ENCODE measurements around the gene TMEM198.
A peak's percentile ranks its signal among the peaks of the same experiment; 100 is the strongest.

TMEM198 gene

DNA sequence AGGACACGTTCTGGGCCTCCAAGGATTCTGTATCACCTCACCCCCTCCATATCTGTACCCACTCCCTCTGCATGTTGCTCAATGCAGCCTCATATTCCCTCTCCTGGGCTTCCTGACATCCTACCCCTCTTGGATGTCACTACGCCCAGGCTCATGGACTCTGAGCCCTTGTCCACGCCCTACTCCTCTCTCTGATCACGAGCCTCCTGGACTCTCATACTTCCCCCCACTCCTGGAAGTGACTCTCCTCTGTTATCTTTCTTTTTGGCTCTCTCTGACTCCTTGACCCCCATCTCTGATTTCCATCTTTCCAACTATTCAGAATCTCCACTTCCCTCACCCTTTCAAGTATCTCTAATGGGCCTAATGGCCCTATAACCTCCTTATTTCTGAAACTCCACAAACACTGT is 2.1 kb downstream of the TMEM198 start:
- DNase-seq = no peak

DNA sequence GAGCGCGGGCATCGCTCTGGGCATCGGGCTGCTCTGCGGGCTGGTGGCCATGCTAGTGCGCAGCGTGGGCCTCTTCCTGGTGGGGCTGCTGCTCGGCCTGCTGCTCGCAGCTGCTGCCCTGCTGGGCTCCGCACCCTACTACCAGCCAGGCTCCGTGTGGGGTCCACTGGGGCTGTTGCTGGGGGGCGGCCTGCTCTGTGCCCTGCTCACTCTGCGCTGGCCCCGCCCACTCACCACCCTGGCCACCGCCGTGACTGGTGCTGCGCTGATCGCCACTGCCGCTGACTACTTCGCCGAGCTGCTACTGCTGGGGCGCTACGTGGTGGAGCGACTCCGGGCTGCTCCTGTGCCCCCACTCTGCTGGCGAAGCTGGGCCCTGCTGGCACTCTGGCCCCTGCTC is 3.8 kb downstream of the TMEM198 start:
- no peak for DNase-seq

DNA sequence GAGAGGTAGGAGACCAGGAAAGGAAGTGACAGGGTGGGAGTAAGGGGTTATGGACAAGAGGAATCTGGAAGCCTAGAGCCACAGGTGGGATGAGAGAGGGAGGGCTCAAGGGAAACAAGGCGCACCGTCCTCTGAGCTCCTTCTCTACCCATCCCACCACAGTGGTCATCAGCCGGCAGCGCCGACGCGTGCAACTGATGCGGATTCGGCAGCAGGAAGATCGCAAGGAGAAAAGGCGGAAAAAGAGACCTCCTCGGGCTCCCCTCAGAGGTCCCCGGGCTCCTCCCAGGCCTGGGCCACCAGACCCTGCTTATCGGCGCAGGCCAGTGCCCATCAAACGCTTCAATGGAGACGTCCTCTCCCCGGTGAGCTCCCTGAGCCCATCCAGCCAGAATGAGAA is 5.2 kb downstream of the TMEM198 start:
- DNase-seq = no peak

DNA sequence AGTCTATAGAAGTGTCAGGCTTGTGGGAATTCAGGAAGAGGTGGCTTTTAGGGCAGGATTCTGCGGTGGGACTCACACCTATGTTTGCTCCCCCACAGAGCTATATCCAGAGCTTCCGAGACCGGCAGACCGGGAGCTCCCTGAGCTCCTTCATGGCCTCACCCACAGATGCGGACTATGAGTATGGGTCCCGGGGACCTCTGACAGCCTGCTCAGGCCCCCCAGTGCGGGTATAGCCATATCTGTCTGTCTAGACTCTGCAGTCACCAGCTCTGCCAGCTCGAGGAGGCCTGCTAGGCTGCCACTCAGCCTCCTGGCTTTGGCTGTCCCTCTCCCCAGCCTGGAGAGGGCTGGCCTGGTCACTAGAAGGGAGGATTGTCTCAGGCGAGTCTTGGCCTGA is 5.8 kb downstream of the TMEM198 start:
- DNase-seq = no peak

DNA sequence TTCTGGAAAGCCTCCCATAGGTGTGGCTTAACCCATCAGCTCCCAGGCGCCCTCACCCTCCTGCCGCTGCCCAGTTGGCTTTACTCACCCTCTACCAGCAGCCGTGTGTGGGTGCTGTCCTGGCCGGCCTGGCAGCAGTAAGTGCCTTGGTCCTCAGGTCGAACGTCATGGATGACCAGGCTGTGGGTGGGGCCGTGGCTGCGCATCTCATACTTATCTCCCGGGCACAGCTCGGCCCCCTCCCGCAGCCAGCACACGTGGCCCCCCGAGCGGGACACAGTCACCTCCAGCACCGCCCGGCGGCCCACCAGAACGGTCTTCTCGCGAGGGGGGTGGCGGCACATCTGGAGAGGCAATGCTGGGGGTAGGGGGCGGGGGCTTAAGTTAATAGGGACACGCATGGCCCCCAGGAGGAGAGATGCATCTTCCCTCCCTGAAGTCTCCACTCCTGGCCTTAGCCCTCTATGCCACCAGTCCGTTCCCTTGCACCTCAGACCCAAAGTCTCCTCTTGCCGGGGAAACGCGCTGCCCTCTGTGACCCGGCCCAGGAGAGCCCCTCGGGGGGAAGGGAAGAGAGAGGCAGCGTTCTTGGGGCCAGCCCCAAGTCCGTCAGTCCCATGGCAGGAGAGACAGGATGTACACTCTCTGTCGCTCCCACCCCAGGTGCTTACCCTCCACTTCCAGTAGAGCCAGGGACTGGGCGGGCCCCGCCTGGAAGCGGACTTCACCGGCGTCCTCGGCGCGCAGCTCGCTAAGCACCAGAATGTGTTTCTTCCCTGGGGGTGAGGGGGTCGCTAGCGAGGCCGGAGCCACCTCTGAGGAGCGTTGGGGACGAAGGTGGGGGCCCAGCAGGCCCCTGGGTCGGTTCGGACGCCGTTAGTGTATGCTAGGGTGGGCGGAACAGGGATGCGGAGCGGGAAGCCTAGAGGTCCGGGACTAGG is 7.9 kb downstream of the TMEM198 start:
- DNase-seq = no peak

DNA sequence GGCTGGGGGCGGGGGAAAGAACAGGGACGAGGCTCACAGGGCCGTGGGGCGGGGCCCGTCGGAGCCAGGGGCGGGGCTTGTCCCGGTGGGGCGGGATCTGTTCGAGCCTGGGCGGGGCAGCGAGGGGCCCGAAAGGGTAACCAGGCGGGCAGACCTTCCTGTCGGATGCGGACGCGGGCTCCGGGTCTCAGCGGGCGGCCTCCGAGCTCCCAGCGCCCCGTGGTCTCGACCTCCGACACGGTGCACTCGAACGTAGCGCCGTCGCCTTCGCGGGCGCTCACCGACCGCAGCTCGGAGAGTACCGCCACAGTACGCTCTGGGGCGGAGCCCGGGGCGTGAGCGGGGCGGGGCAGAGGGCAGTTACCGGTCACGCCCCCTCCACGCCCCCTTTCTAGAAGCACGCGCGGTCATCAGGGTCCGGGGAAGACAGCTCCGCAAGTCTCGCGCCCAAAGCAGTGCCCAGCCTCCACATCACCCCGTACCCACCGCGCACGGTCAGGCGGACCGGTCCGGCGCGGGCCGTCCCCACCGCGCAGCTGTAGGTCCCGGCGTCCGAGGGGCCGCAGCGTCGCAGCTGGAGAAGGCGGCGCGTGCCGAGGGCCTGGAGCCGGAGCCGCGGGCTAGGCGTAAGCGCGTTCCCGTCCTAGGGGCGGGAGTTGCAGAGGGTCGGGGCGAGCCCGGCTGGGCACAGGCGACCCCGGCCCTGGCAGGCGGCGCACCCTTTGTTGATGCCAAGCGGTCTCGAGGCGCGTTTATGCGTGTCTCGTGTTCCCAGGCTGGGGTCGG is 8.7 kb downstream of the TMEM198 start:
- peak; percentile 32 for DNase-seq

DNA sequence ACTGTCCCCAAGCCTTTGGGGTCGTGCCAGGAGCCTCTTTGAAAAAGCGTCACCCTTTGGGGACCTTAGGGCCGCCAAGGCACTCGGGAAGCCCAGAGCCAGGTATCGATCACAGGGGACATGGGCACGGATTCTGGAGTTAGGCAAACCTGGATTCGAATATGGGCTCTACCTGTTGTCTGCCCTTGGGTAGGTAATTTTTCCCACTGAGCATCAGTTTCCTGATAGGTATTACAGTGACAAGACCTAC is 9.3 kb downstream of the TMEM198 start:
- DNase-seq = no peak

DNA sequence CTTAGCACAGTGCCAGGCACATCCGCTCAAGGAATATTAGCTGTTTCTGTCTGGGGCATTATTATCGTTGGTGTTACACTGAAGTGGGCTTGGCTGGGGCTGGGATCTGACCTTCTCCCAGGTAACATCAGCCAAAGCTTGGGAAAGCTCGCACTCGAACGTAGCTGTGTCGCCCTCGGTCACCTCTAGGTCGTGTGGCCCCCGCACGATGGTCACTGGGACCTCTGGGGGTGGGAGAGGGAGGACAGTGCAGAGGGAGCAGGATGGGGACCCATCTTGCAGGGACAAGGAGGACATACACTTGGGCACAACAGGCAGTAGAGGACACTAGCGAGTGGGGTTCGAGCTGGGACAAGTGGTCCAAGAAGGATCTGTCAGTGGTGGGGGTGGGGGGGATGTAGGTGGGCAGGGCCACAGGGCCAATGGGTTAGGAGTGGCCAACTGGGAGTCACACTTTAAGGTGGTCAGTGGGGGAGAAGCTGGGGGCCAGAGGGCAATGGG is 9.7 kb downstream of the TMEM198 start:
- DNase-seq = no peak

DNA sequence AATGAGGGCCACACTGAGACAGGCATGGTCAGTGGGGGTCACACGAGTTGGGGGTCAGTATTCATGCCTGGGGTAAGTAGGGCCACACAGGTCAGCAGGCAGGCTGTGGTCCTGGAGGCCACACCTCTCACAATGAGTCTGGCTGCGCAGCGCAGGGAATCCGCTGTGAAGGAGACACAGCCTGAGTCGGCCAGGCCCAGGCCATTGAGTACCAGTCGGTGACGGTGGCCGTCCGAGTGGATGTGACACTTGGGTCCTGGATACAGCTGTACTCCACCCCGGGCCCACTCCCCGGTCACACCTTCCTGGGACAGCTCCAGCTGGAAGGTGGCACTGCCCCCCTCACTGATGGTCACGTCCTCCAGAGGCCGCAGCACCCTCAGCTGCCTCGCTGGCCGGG is 10.5 kb downstream of the TMEM198 start:
- no peak for DNase-seq

DNA sequence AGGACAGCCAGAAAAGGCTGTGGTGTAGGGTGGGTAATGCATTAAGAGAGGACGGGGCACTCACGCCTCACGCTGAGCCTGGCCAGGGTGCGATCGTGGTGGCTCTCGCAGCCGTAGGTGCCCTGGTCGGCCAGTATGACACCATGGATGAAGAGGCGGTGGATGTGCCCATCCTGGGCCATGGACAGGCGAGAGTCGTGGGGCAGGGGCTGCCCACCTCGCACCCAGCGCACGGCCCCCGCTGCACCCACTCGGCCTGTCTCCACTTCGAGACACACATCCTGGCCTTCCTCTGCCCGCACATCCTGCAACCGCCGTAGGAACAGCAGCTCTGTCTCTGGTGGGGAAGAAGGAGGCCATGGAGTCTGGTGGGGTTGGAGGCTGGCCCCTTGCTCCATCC is 12.1 kb downstream of the TMEM198 start:
- DNase-seq = no peak

DNA sequence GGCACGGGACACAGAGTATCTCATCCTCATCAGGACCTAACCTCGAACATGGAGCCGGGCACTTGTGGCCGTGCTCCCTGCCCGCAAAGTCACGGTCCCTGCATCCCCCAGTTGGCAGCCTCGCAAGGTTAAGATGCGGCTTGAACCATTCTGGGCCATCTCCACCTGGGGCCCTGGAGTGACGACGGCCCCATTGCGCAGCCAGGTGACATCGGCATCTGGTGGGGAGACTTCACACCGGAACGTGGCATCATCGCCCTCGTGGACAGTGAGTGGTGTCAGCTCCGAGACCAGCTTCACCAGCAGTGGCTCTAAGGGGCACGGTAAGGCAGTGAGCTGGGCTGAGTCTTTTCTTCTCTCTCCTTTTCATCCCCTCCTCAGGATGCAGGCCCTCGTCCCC is 12.6 kb downstream of the TMEM198 start:
- no peak for DNase-seq

DNA sequence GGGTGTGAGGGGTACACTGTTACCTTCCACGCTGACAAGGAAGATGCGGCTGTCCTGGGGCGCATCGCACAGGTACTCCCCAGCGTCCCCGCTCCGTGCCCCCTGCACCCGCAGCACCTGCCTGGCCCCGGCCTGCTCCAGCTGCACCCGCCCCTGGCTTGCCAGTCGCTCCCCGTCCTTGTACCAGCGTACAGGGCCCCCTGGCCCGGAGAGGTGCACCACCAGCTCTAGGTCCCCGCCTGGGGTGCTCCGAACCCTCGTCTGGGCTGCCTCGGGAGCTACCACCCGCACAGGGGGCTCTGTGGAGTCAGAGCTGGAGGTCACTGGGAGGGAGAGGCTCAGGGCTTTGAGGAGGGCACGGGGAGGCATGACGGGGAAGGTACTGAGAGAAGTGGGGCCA is 13.5 kb downstream of the TMEM198 start:
- DNase-seq = no peak

DNA sequence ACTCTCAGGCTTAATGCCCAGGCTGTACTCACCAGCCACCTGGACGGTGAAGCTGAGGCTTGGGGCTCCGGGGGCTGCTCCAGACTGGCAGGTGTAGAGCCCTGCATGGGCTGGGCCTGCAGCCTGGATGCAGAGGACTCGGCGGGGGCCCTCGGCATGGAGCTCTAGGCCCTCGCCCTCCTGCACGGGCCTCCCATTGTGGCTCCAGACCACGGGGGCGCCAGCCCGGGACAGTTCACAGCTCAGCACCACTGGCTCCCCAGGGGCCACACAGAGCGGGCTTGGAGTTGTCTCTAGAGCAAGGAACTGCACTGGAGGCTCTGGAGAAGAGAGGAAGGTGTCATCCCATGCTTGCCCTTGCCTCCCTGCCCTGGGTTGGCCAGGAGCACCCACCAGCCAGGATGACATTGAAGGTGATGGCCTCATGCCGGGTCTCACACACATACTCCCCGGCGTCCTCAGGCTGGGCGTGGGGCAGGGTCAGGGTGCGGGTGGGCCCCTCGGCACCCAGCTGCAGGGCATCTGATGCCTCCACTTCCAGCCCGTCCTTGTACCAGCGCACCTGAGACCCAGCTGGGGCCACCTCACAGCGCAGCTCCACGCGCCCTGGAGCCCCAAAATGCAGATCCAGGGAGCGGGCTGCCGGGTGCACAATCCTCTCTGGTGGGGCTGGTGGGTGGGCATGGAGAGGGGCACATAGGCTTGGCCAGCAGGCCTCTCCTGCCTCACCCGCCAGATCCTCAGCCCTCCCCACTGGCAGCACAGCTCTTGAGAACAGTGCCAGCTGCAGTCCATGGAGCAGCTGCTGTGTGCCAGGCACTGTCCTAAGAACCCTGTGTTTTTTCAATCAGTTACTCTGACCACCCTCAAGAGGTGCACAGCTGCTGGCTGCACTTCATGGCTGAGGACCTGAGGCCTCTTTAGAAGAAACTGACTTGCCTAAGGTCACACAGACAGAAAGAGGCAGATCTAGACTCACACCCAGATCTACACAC is 14.3 kb downstream of the TMEM198 start:
- DNase-seq = no peak

DNA sequence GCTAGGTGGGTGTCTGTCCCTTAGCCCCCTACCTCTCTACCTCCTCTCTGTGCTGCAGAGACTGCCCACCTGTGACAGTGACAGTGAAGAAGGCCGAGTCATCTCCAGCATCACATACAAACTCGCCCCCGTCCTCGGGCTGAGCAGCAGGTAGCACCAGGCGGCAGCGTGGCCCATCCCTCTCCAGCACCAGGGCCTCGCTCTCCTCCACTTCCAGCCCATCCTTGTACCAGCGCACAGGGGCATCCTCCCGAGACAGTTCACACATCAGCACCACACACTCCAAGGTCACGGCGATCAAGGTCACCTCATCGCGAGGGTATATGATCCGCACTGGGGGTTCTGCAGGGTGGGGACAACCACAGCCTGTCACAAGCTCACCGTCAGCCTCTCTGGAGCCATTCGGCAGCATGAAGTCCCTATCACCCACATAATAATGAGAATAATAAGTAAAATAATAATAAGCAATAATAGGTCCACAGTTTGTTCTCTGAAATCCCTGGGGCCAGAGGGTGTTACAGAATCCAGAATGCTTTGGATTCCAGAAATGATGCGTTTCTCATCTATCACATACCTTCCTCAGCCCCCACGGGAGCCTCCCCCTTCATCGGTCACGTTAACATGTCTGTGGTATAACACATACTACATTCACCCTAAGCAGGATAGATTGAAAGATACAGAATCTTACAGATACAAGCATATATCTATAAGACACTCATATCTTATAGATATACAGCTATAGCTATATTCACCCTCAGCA is 15.5 kb downstream of the TMEM198 start:
- DNase-seq = no peak

DNA sequence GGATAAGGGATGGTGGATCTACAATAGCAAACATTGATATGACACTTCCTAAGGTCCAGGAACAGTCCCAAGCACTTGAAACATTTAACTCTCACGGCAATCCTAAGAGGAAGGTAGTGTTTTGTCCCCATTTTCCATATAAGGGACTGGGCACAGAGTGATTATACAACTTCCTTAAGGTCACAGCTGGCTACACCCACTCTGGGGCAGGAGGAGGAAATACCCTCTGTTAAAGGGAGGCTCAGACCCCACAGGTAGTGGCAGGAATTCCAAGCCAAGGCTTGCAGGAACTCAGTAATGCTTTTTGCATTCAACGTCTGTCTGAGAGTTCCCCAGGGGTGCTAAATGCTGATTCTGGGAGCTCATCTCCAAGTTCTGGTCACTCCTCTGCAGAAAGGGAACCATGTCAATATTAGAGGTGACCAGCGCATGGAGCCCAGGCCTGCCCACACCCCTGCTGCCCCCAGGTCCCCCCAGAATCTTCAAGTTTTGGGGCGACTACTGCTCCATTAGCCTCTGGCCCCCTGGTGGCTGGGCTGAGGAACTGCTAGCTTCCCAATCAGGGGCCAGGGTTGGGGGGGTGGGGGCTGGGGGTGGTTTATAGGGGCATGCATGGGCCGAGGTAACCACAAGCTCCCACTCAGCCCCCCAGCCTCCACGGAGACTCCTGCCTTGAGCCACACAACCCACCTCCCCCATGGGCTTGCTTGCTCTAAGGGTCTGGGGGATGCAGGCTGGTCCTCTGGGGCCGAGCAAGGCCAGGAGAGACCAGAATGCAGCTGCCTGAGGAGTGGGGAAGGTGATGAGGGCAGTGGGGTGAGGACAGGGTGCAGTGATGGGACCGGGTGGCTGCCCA is 16.4 kb downstream of the TMEM198 start:
- no peak for DNase-seq

DNA sequence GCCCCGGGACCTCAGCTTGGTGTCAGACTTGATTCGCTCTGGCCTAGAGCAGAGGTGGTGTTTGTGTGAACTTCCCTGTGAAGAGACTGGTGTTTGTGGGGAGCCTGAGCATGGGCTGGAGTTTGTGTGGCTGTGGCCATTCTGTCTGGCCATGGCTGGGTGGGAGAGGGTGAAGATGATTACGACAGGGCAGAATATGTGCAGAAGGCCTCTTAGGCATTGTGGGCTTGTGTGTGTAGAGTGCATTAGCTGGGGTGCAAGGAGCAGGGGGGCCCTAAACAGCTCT is 17.0 kb downstream of the TMEM198 start:
- DNase-seq = no peak

DNA sequence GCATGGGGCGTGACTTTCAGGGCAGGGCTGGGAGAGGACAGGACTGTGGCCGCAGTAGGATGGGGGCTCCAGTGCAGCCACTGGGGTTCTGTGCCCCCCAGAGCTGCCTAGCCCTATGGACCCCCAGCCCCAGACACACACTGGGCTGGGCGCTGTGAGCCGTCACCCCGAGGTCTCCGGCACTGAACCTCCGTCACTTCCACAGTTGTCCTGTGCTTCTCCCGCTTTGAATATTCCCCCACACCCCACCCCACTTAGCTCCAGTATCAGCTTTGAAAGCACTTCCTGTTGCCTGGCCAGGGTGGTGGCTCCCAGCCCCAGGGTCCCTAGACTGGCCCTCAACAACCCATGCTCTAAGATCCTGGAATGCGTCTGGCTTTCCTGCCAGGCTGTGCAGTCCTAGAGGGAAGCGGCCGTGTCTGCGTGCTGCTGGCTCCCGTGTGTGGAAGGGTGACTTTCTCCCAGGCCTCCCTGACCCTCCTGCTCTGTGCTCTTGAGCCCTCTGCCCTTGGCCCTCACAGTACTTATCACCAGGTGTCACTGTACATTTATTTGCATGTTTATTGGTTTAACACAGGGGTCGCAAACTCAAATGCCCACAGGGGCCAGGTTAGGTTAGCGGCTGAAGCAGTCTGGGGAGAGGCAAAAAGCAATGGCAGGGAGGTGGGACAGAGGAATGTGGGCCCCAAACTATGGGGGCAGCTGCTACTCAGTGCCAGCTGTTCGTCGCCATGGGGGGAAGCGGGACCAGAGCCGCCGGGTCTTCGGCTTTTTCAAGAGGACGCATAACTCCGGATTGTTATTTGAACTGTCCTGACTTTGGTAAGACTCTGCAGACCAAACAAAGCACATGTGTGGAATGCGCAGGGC is 17.6 kb downstream of the TMEM198 start:
- no peak for DNase-seq

DNA sequence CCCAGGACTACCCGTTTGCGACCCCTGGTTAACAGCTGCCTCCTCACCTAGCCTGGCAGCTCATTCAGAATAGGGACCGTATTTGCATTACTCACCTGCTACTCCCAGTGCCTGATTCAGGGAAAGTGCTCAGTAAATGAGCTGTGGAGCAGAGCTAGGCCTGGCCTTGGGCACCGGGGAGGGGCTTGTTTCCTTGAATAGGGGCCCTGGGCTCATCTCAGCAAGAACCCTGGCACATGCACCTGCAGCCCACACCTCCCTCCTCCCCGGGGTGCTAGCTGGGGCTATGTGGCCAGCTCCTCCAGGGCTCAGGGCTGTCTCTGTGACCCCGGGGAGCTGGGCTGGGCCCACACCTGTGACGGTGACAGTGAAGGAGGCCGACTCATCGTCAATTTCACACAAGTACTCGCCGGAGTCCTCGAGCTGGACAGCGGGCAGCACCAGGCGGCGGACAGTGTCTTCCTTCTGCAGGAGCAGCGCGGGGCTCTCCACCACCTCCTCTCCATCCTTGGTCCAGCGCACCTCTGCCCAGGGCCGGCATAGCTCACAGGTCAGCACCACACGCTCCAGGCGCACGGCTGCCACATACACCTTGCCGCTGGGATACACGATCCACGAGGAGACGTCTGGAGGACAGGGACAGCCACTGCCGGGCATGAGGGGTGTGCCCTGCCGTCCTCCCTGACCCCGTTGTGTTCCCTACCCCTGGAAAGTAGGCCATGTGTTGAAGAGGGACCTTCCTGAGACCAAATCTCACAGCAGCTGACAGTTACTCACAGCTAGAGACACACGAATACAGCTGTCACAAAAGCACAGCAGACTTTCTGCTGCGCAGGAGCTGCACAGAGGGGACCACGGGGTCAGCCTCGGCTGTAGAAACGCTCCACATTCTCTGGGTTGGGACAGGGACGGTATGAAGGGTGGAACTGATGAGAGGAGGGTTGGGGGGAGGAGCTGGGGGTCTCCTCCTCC is 18.5 kb downstream of the TMEM198 start:
- no peak for DNase-seq

DNA sequence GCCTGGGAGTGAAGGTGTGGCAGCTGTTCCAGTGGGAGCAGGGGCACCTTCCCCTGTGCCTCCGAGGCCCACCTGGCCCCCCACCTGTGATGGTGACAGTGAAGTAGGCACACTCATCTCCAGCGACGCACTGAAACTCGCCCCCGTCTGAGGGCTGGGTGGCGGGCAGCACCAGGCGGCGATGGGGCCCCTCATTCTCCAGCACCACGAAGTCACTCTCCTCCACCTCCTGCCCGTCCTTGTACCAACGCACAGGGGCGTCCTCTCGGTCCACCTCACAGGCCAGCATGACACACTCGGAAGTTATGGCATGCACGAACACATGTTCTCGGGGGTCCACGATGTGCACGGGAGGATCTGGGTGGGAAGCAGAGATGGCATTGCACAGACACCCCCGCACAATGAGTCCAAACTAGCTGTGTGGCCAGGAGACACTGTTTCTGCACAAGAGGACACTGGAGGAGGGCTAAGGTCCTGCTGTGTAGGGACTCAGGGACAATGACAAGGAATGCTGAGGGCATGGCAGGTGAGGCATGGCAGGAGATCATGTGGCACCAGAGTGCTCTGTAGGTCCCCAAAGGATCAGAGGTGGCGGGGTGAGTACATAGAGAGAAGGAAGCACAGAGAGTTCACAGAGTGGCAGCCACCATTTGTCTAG is 19.6 kb downstream of the TMEM198 start:
- DNase-seq = no peak

Data from NCI-H2107 (cell line).